H1 (cell line): Measurements from ENCODE around the gene DPPA5. TPM values are rescaled to one million over a fixed set of nuclear protein-coding genes. Genes with fewer than 3 reads are reported as not detected.

Experiments
- JUN ChIP-seq: IDR thresholded peaks from 2 replicates; pipeline ENCODE4 v1.6.1; 2011; ENCODE audit warnings: low read depth, mild to moderate bottlenecking, improper control_type of control experiment, low read length
- KDM1A ChIP-seq: fragments of 200-600, 300-600 bp; sonication (generic); IDR thresholded peaks from 2 replicates; pipeline ENCODE4 v1.7.1; 2016; ENCODE audit warnings: mild to moderate bottlenecking, low read length, borderline replicate concordance
- POU5F1 ChIP-seq: IDR thresholded peaks from 2 replicates; pipeline ENCODE4 v1.6.1; 2011; ENCODE audit warnings: low read depth, mild to moderate bottlenecking, low read length, moderate library complexity
- SIRT6 ChIP-seq: IDR thresholded peaks from one replicate; pipeline ENCODE4 v1.7.1; 2012; ENCODE audit warnings: low read length, inconsistent platforms
- SIX5 ChIP-seq: IDR thresholded peaks from 2 replicates; pipeline ENCODE4 v1.6.1; 2011; ENCODE audit warnings: mild to moderate bottlenecking, low read depth, low read length
- polyA plus RNA-seq, 7 experiments: library from polyadenylated mRNA; depleted of rRNA in 3 of 7; stranded (reverse) in 5 of 7; unstranded in 2 of 7; fragments of >200 nt in 5 of 7; fragments of 200-250 nt in 2 of 7; gene quantifications; 1 replicate in 5 of 7; 2 replicates in 1 of 7; 4 replicates in 1 of 7; pipeline versions ENCODE4 v1.2.1 to v1.2.3, GENCODE V29; 2011 to 2013; ENCODE audit warnings: missing spikeins in 2 of 7, mixed read lengths in 2 of 7
- total RNA-seq: library from RNA; stranded (reverse); fragmentation: NEBNext Ultra II Directional; extraction: Animal tissue kit (Norgen Biotek cat#: 25700); gene quantifications from 2 replicates; pipeline ENCODE4 v1.2.1, GENCODE V29; 2021

Gene DPPA5
- total and polyA plus RNA-seq, 2 of the 8 experiments (the other 6 are each of a cell fraction or from before 2014, with no cell fraction given): 2.0 to 2.9 TPM

DNA sequence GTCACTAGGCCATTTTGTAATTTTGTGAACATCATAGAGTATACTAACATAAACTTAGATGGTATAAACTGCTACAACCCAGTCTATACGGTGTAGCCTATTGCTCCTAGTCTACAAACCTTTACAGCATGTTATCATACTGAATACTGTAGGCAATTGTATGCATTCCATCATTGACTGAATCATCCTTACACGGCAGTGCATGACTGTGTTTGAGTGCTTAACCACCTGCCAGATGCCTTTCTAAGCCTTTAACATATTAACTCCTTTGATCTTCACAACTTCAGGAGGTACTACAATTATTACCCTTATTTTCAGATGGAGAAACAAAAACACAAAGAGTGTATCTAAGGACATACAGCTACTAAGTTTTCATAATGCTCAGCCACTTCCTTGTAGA is 14.0 kb downstream of the DPPA5 start (continued):
- TF ChIP-seq POU5F1: no peak
- no peak for TF ChIP-seq SIX5
- TF ChIP-seq SIRT6: no peak
- TF ChIP-seq KDM1A: no peak
- no peak for TF ChIP-seq JUN
